HEK293 (cell line): ENCODE data around the gene PPM1E.

Experiments
- BCL6B ChIP-seq: fragments of 450-650 bp; formaldehyde crosslinking; IDR thresholded peaks from 2 replicates; pipeline ENCODE4 v1.5.1; 2017; ENCODE audit warnings: missing biosample characterization, missing genetic modification characterization
- HOXC10 ChIP-seq: sonication (generic); formaldehyde crosslinking; IDR thresholded peaks from 2 replicates; pipeline ENCODE4 v1.8.1; 2023; ENCODE audit warnings: mild to moderate bottlenecking, missing genetic modification reagents
- IKZF3 ChIP-seq: fragments of 450-650 bp; IDR thresholded peaks from 2 replicates; pipeline ENCODE4 v1.5.0; 2018; ENCODE audit warnings: missing biosample characterization, mild to moderate bottlenecking, missing genetic modification characterization, moderate library complexity
- KLF17 ChIP-seq: fragments of 450-650 bp; formaldehyde crosslinking; IDR thresholded peaks from 2 replicates; pipeline ENCODE4 v1.5.1; 2016; ENCODE audit warnings: missing biosample characterization, missing genetic modification characterization
- REST ChIP-seq: fragments of 450-650 bp; formaldehyde crosslinking; IDR thresholded peaks from 2 replicates; pipeline ENCODE4 v1.5.1; 2016; ENCODE audit warnings: missing biosample characterization, missing genetic modification characterization
- YY1 ChIP-seq: fragments of 450-650 bp; formaldehyde crosslinking; IDR thresholded peaks from 2 replicates; pipeline ENCODE4 v1.5.1; 2018; ENCODE audit warnings: missing biosample characterization, missing genetic modification characterization
- ZBTB10 ChIP-seq: fragments of 450-650 bp; formaldehyde crosslinking; IDR thresholded peaks from 2 replicates; pipeline ENCODE4 v1.5.1; 2016; ENCODE audit warnings: missing biosample characterization, missing genetic modification characterization
- ZBTB20 ChIP-seq: fragments of 450-650 bp; formaldehyde crosslinking; IDR thresholded peaks from 2 replicates; pipeline ENCODE4 v1.5.1; 2016; ENCODE audit warnings: missing biosample characterization, missing genetic modification characterization
- ZBTB6 ChIP-seq: fragments of 450-650 bp; formaldehyde crosslinking; IDR thresholded peaks from 2 replicates; pipeline ENCODE4 v1.5.1; 2017; ENCODE audit warnings: missing biosample characterization, missing genetic modification characterization
- ZBTB7A ChIP-seq: fragments of 450-650 bp; formaldehyde crosslinking; IDR thresholded peaks from 2 replicates; pipeline ENCODE4 v1.5.1; 2016; ENCODE audit warnings: low read depth, missing biosample characterization, missing genetic modification characterization
- ZFP3 ChIP-seq: fragments of 450-650 bp; formaldehyde crosslinking; IDR thresholded peaks from 2 replicates; pipeline ENCODE4 v1.5.1; 2016; ENCODE audit warnings: low read depth, missing biosample characterization, missing genetic modification characterization
- ZNF10 ChIP-seq: fragments of 450-650 bp; formaldehyde crosslinking; IDR thresholded peaks from 2 replicates; pipeline ENCODE4 v1.5.1; 2017; ENCODE audit warnings: missing biosample characterization, missing genetic modification characterization
- ZNF112 ChIP-seq: fragments of 450-650 bp; formaldehyde crosslinking; IDR thresholded peaks from 2 replicates; pipeline ENCODE4 v1.5.0; 2017; ENCODE audit warnings: missing biosample characterization, missing genetic modification characterization
- ZNF114 ChIP-seq: fragments of 450-650 bp; formaldehyde crosslinking; IDR thresholded peaks from 2 replicates; pipeline ENCODE4 v1.5.0; 2017; ENCODE audit warnings: missing biosample characterization, missing genetic modification characterization
- ZNF23 ChIP-seq: fragments of 450-650 bp; formaldehyde crosslinking; IDR thresholded peaks from 2 replicates; pipeline ENCODE4 v1.5.1; 2016; ENCODE audit warnings: missing biosample characterization, missing genetic modification characterization, borderline replicate concordance
- ZNF266 ChIP-seq: fragments of 450-650 bp; formaldehyde crosslinking; IDR thresholded peaks from 2 replicates; pipeline ENCODE4 v1.5.1; 2016; ENCODE audit warnings: missing biosample characterization, missing genetic modification characterization, low read depth
- ZNF292 ChIP-seq: fragments of 450-650 bp; formaldehyde crosslinking; IDR thresholded peaks from 2 replicates; pipeline ENCODE4 v1.5.1; 2016; ENCODE audit warnings: low read depth, missing biosample characterization, missing genetic modification characterization, borderline replicate concordance
- ZNF366 ChIP-seq: fragments of 450-650 bp; formaldehyde crosslinking; conservative IDR thresholded peaks from 2 replicates; pipeline ENCODE4 v1.5.1; 2016; ENCODE audit warnings: missing biosample characterization, missing genetic modification characterization
- ZNF391 ChIP-seq: fragments of 450-650 bp; formaldehyde crosslinking; IDR thresholded peaks from 2 replicates; pipeline ENCODE4 v1.5.1; 2016; ENCODE audit warnings: low read depth, missing biosample characterization, missing genetic modification characterization, borderline replicate concordance
- ZNF423 ChIP-seq: fragments of 450-650 bp; formaldehyde crosslinking; IDR thresholded peaks from 2 replicates; pipeline ENCODE4 v1.5.1; 2016; ENCODE audit warnings: missing biosample characterization, missing genetic modification characterization
- ZNF433 ChIP-seq: fragments of 450-650 bp; formaldehyde crosslinking; IDR thresholded peaks from 2 replicates; pipeline ENCODE4 v1.5.1; 2016; ENCODE audit warnings: missing biosample characterization, missing genetic modification characterization, low read depth
- ZNF510 ChIP-seq: fragments of 450-650 bp; formaldehyde crosslinking; IDR thresholded peaks from 2 replicates; pipeline ENCODE4 v1.5.1; 2018; ENCODE audit warnings: mild to moderate bottlenecking, missing genetic modification characterization, missing biosample characterization; ENCODE audit not compliant: insufficient replicate concordance
- ZNF514 ChIP-seq: fragments of 450-650 bp; formaldehyde crosslinking; IDR thresholded peaks from 2 replicates; pipeline ENCODE4 v1.5.1; 2016; ENCODE audit warnings: missing biosample characterization, missing genetic modification characterization
- ZNF548 ChIP-seq: fragments of 450-650 bp; formaldehyde crosslinking; IDR thresholded peaks from 2 replicates; pipeline ENCODE4 v1.5.1; 2016; ENCODE audit warnings: missing biosample characterization, missing genetic modification characterization
- ZNF623 ChIP-seq: fragments of 450-650 bp; formaldehyde crosslinking; IDR thresholded peaks from 2 replicates; pipeline ENCODE4 v1.5.1; 2016; ENCODE audit warnings: missing biosample characterization, missing genetic modification characterization
- ZNF677 ChIP-seq: fragments of 450-650 bp; IDR thresholded peaks from 2 replicates; pipeline ENCODE4 v1.5.0; 2018; ENCODE audit warnings: missing biosample characterization, mild to moderate bottlenecking, missing genetic modification characterization, moderate library complexity
- ZNF777 ChIP-seq: fragments of 450-650 bp; formaldehyde crosslinking; IDR thresholded peaks from 2 replicates; pipeline ENCODE4 v1.5.1; 2017; ENCODE audit warnings: missing biosample characterization, missing genetic modification characterization, borderline replicate concordance
- ZNF792 ChIP-seq: fragments of 450-650 bp; formaldehyde crosslinking; IDR thresholded peaks from 2 replicates; pipeline ENCODE4 v1.5.1; 2016; ENCODE audit warnings: missing biosample characterization, missing genetic modification characterization
- ZSCAN30 ChIP-seq: fragments of 450-650 bp; IDR thresholded peaks from 2 replicates; pipeline ENCODE4 v1.5.1; 2018; ENCODE audit warnings: missing biosample characterization, mild to moderate bottlenecking, missing genetic modification characterization, moderate library complexity

Gene PPM1E

GRCh38 chr17:58755577-58756245 is at the start of gene PPM1E (continued):
- TF ChIP-seq ZNF677 (tag by site-specific recombination) (no peak), YY1 (tag by site-specific recombination) (no peak), ZNF114 (tag by site-specific recombination) (no peak), ZNF10 (tag by site-specific recombination) (no peak), ZNF391 (tag by site-specific recombination) (no peak), HOXC10 (CRISPR knock-in tag) (no peak), ZNF366 (tag by site-specific recombination) (no peak), ZNF433 (no peak), ZNF292 (no peak), REST (peak; percentile 93), IKZF3 (tag by site-specific recombination) (0 out of 2 replicates have a peak, but pooled peaks have one; percentile 6), ZNF623 (no peak), ZBTB7A (no peak; the same call in 1 of the 2 replicates), ZSCAN30 (tag by site-specific recombination) (no peak), ZNF548 (tag by site-specific recombination) (no peak), ZNF423 (tag by site-specific recombination) (no peak), ZFP3 (tag by site-specific recombination) (no peak), ZNF266 (no peak), ZNF792 (tag by site-specific recombination) (no peak), ZNF112 (tag by site-specific recombination) (no peak), ZNF514 (tag by site-specific recombination) (no peak), KLF17 (no peak; the same call in 1 of the 2 replicates), ZBTB6 (tag by site-specific recombination) (0 out of 2 replicates have a peak, but pooled peaks have one; percentile 3), ZBTB20 (tag by site-specific recombination) (peak; percentile 15; the same call in 1 of the 2 replicates), BCL6B (tag by site-specific recombination) (no peak), ZNF777 (tag by site-specific recombination) (peak; percentile 52; the same call in 1 of the 2 replicates), ZNF23 (tag by site-specific recombination) (no peak), ZBTB10 (tag by site-specific recombination) (0 out of 2 replicates have a peak, but pooled peaks have one; percentile 39), ZNF510 (tag by site-specific recombination) (no peak)
